GM12872 (cell line): ENCODE measurements around the gene AGBL1.

Experiments used
- CTCF ChIP-seq: IDR thresholded peaks from 3 replicates; pipeline ENCODE4 v1.5.1; 2011; ENCODE audit warnings: low read depth, mild to moderate bottlenecking, low read length, moderate library complexity; ENCODE audit not compliant: insufficient read depth

Gene AGBL1

GRCh38 chr15:86491118-86491517 lies 411.4 kb downstream of the AGBL1 start:
- TF ChIP-seq CTCF: no peak

- TF ChIP-seq CTCF: no peak
These were observed 414.2 kb downstream of the AGBL1 start for GRCh38 chr15:86493884-86494283.

DNA sequence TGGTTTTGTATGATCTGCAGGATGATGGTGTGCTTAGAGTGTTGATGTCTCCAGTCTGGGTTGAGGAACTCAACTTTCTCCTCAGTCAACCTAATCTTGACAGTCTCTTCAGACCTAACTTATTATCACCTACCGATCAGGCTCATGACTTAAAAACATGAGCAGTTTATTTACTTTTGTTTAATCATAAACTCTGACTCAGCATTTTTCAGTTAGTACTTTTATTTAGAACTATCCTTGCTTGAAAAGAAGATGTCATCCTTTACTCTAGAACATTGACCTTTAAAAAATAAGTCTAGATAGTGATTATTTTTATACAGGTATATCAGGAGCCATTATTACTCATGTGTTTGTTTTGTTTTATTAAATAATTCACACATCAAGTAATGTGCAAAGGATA lies 414.8 kb downstream of the AGBL1 start:
- no peak for TF ChIP-seq CTCF

DNA sequence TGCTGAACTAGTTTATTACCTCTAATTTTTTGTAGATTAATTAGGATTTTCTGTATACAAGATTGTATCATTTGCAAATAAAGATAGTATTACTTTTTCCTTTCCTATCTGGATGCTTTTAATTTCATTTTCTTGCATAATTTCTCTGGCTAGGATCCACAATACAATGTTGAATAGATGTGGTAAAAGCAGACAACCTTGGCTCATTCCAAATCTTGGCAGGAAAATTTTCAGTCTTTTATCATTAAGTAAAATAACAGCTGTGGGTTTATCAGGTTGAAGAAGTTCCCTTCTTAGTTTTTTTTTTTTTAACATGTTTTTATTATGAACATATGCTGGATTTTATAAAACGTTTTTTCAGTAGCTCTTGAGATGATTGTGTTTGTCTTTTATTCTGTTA lies 422.6 kb downstream of the AGBL1 start:
- TF ChIP-seq CTCF: no peak

DNA sequence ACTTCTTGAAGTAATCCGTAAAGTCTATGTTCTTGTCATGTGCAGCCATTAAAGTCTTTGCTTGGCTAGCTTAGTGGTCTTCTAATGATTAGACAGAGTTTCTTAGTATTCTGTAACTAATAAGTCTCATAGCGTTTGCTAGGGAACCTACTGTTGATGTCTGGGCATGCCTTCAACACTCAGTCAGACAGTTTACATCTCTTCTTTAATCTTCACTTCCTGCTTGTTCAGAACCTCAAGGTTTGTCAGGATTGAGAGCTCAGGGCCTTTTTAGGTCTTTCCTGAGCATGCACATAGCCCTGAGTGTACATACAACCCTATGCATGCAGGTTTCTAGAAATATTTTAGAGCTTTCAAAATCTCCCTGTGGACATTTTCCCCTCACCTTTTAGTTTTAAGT lies 426.3 kb downstream of the AGBL1 start:
- TF ChIP-seq CTCF: no peak

DNA sequence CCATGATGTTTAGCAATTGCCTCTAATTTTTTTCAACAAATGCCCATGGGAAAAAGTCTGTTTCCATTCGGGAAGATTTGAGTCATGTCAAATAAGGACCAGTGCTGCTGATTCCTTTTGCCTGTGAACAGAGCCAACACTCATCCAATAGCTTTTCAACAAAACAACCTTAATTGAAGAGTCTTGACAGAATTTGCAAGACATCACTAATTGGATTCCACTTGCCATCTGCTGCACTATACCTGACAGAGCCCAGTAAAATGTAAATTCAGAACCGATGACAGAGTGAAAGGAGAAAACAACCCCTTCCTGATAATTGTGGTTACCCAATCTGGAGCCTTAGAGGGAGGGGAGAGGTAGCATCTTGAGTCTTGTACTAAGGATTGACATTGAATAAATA lies 426.7 kb downstream of the AGBL1 start:
- TF ChIP-seq CTCF: no peak

DNA sequence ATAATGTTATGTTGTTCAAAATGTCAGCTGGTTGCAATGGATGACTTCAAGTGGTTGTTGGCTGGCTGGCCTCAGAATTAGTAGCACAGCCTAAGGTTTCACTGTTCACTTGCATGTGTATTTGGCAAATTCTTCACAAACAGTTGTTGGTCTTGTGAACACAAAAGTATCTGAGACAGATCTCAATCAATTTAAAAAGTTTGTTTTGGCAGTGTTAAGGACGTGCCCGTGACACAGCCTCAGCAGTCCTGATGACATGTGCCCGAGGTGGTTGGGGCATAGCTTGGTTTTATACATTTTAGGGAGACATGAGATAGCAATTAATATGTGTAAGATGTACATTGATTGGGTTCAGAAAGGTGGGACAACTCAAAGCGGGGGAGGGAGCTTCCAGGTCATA lies 436.0 kb downstream of the AGBL1 start:
- TF ChIP-seq CTCF: no peak

DNA sequence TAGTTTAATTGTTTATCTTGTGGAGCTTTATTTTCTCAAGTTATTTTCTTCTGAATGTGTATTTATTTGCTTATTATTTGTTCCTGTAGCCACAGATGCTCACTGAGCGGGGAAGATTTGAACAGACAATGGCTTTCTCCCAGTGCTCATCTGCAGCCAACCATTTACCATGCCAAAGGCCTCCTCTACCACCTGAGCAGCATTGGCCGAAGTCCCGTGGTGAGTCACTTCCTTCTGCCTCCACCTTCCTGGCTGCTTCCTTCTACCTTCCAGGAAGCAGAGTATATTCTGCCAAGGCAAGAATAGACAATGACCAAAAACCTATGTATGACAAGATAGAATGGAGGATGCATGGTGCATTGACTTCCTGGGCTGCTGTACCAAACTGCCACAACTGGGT lies 443.1 kb downstream of the AGBL1 start:
- TF ChIP-seq CTCF: no peak
